HepG2 (cell line): ENCODE measurements around the gene AKT2. TPM values are rescaled to one million over a fixed set of nuclear protein-coding genes. Genes with fewer than 3 reads are reported as not detected.

Experiments
- ARID5B ChIP-seq: IDR thresholded peaks from 2 replicates; pipeline ENCODE4 v1.4.0; 2020; ENCODE audit warnings: mild to moderate bottlenecking, missing genetic modification reagents
- CENPX ChIP-seq: sonication (generic); formaldehyde crosslinking; IDR thresholded peaks from 2 replicates; pipeline ENCODE4 v1.9.0; 2021; ENCODE audit warnings: mild to moderate bottlenecking, missing genetic modification reagents, moderate library complexity
- E2F5 ChIP-seq: sonication (generic); formaldehyde crosslinking; conservative IDR thresholded peaks from 2 replicates; pipeline ENCODE4 v1.4.0; 2020; ENCODE audit warnings: missing genetic modification reagents
- FOXK1 ChIP-seq: sonication (generic); formaldehyde crosslinking; IDR thresholded peaks from 2 replicates; pipeline ENCODE4 v1.4.0; 2020; ENCODE audit warnings: low read depth, missing genetic modification reagents, borderline replicate concordance
- ISL2 ChIP-seq: sonication (generic); formaldehyde crosslinking; IDR thresholded peaks from 2 replicates; pipeline ENCODE4 v1.5.0; 2020; ENCODE audit warnings: missing genetic modification reagents
- MYNN ChIP-seq: sonication (generic); formaldehyde crosslinking; IDR thresholded peaks from 2 replicates; pipeline ENCODE4 v1.4.0; 2020; ENCODE audit warnings: mild to moderate bottlenecking, low read depth, missing genetic modification reagents
- PCBP2 ChIP-seq: fragments of 200-400 bp; formaldehyde crosslinking; optimal IDR thresholded peaks from 2 replicates; pipeline ENCODE3; 2018; ENCODE audit warnings: low read length, low read depth; ENCODE audit not compliant: poor library complexity, severe bottlenecking
- RCOR2 ChIP-seq: IDR thresholded peaks from 2 replicates; pipeline ENCODE4 v1.6.1; 2016; ENCODE audit warnings: missing biosample characterization, missing genetic modification reagents
- RXRB ChIP-seq: IDR thresholded peaks from 2 replicates; pipeline ENCODE4 v1.6.1; 2016; ENCODE audit warnings: borderline replicate concordance, missing genetic modification reagents, missing compliant biosample characterization
- SNAPC5 ChIP-seq: sonication (generic); formaldehyde crosslinking; IDR thresholded peaks from 2 replicates; pipeline ENCODE4 v1.8.1; 2023; ENCODE audit warnings: mild to moderate bottlenecking, missing genetic modification reagents, borderline replicate concordance
- TARDBP ChIP-seq: sonication (generic); formaldehyde crosslinking; IDR thresholded peaks from 2 replicates; pipeline ENCODE4 v1.8.0; 2022; ENCODE audit warnings: mild to moderate bottlenecking, missing genetic modification reagents
- TCF7 ChIP-seq: sonication (generic); IDR thresholded peaks from 2 replicates; pipeline ENCODE4 v1.6.1; 2016; ENCODE audit warnings: antibody characterized with exemption, low read depth
- ZMYM3 ChIP-seq: sonication (generic); formaldehyde crosslinking; IDR thresholded peaks from 2 replicates; pipeline ENCODE4 v1.5.1; 2020; ENCODE audit warnings: mild to moderate bottlenecking, missing genetic modification reagents
- ZNF18 ChIP-seq: sonication (generic); formaldehyde crosslinking; IDR thresholded peaks from 2 replicates; pipeline ENCODE4 v1.8.0; 2022; ENCODE audit warnings: mild to moderate bottlenecking, missing genetic modification reagents; ENCODE audit not compliant: insufficient replicate concordance
- ZNF275 ChIP-seq: sonication (generic); formaldehyde crosslinking; IDR thresholded peaks from 2 replicates; pipeline ENCODE4 v1.8.0; 2022; ENCODE audit warnings: missing genetic modification reagents, mild to moderate bottlenecking, inconsistent platforms, borderline replicate concordance
- ZNF350 ChIP-seq: sonication (generic); formaldehyde crosslinking; IDR thresholded peaks from 2 replicates; pipeline ENCODE4 v1.4.0; 2020; ENCODE audit warnings: mild to moderate bottlenecking, low read depth, missing genetic modification reagents, borderline replicate concordance
- ZNF547 ChIP-seq: sonication (generic); formaldehyde crosslinking; IDR thresholded peaks from 2 replicates; pipeline ENCODE4 v1.5.1; 2020; ENCODE audit warnings: mild to moderate bottlenecking, missing genetic modification reagents
- ZNF576 ChIP-seq: sonication (generic); formaldehyde crosslinking; IDR thresholded peaks from 2 replicates; pipeline ENCODE4 v1.4.0; 2020; ENCODE audit warnings: mild to moderate bottlenecking, missing genetic modification reagents
- ZNF780A ChIP-seq: sonication (generic); formaldehyde crosslinking; IDR thresholded peaks from 2 replicates; pipeline ENCODE4 v1.8.0; 2022; ENCODE audit warnings: mild to moderate bottlenecking, missing genetic modification reagents, moderate library complexity
- polyA plus RNA-seq, 8 experiments: library from polyadenylated mRNA; depleted of rRNA in 3 of 8; stranded (reverse) in 7 of 8; unstranded in 1 of 8; fragments of >200 nt; fragmentation: Illumina TruSeq in 4 of 8; extraction: Trizol in 4 of 8; gene quantifications; 2 replicates each; pipeline versions ENCODE4 v1.2.1 to v1.2.3, GENCODE V29; 2011 to 2016; ENCODE audit warnings: low read depth in 4 of 8, missing spikeins in 1 of 8, mixed read lengths in 1 of 8; ENCODE audit not compliant: insufficient read depth in 1 of 8
- total RNA-seq, 5 experiments: library from RNA; depleted of rRNA; stranded (reverse); fragments of >200 nt; fragmentation: Illumina TruSeq; extraction: Trizol; gene quantifications; 2 replicates each; pipeline ENCODE4 v1.2.3, GENCODE V29; 2016; ENCODE audit warnings: low read depth in 1 of 5

Gene AKT2
- total and polyA plus RNA-seq, 2 of the 13 experiments (the other 11 are each of a cell fraction or from before 2014, with no cell fraction given) = 82.1 to 173 TPM

- no peak for TF ChIP-seq ZNF18 (CRISPR knock-in tag)
- no peak for TF ChIP-seq PCBP2
- TF ChIP-seq CENPX = no peak
- TF ChIP-seq ZNF576 (CRISPR knock-in tag) = no peak
- TF ChIP-seq FOXK1 (CRISPR knock-in tag) = peak; percentile 85
- peak; percentile 99 for TF ChIP-seq ZMYM3 (CRISPR knock-in tag)
- peak; percentile 78 for TF ChIP-seq RCOR2 (CRISPR knock-in tag)
- no peak for TF ChIP-seq ZNF780A (CRISPR knock-in tag)
- peak; percentile 87 for TF ChIP-seq TCF7
- TF ChIP-seq E2F5 (CRISPR knock-in tag) = no peak
- TF ChIP-seq SNAPC5 (CRISPR knock-in tag) = peak; percentile 97
- no peak for TF ChIP-seq ZNF275
- TF ChIP-seq ZNF350 (CRISPR knock-in tag) = no peak
- 0 out of 2 replicates have a peak, but pooled peaks have one; percentile 34 for TF ChIP-seq TARDBP (CRISPR knock-in tag)
- peak; percentile 49; the same call in 1 of the 2 replicates for TF ChIP-seq ZNF547 (CRISPR knock-in tag)
- peak; percentile 27; the same call in 1 of the 2 replicates for TF ChIP-seq ISL2 (CRISPR knock-in tag)
- no peak; the same call in 1 of the 2 replicates for TF ChIP-seq ARID5B
- peak; percentile 32; the same call in 1 of the 2 replicates for TF ChIP-seq RXRB (CRISPR knock-in tag)
- TF ChIP-seq MYNN = no peak
Observed at GRCh38 chr19:40285353-40286234, 449 bp upstream of the AKT2 start (continued).
